NCI-H1048 (cell line): ENCODE measurements around the gene RNASET2.

Experiments
- DNase-seq: peaks from one replicate; lab custom pipeline; 2025; lab: John Stamatoyannopoulos, UW

Gene RNASET2

GRCh38 chr6:166956444-166957086, at the start of gene RNASET2:
Gene RNASET2 (minus strand): TSS chr6:166956550. CDS start chr6:166956182, 368 bp downstream.
- peak; percentile 85 for DNase-seq

- DNase-seq: no peak
These were observed 49.2 kb upstream of the RNASET2 start for GRCh38 chr6:167005350-167006159.

- DNase-seq: no peak
These were observed 44.4 kb upstream of the RNASET2 start for GRCh38 chr6:167000759-167001158.

- no peak for DNase-seq
These were observed 43.5 kb upstream of the RNASET2 start for GRCh38 chr6:166999884-167000253.

GRCh38 chr6:166999145-166999883, 43.0 kb upstream of the RNASET2 start, which contains the start of gene CEP43:
Gene CEP43 (plus strand): TSS chr6:166999397. CDS start chr6:166999413, 16 bp downstream.
- peak; percentile 86 for DNase-seq

GRCh38 chr6:166998256-166999144, 42.1 kb upstream of the RNASET2 start:
- no peak for DNase-seq

- DNase-seq: peak; percentile 38
These were observed 41.5 kb upstream of the RNASET2 start for GRCh38 chr6:166997768-166998255.

GRCh38 chr6:166997348-166997747, 41.0 kb upstream of the RNASET2 start:
- no peak for DNase-seq

- no peak for DNase-seq
These were observed 40.1 kb upstream of the RNASET2 start for GRCh38 chr6:166996406-166996805.

- no peak for DNase-seq
These were observed 33.2 kb upstream of the RNASET2 start for GRCh38 chr6:166989427-166990032.

- DNase-seq: no peak
These were observed 32.4 kb upstream of the RNASET2 start for GRCh38 chr6:166988674-166989201.

GRCh38 chr6:166987930-166988329, 31.6 kb upstream of the RNASET2 start:
- DNase-seq: no peak

GRCh38 chr6:166987448-166987847, 31.1 kb upstream of the RNASET2 start:
- DNase-seq: no peak

- DNase-seq: no peak
These were observed 24.4 kb upstream of the RNASET2 start for GRCh38 chr6:166980738-166981137.

- no peak for DNase-seq
These were observed 21.5 kb upstream of the RNASET2 start for GRCh38 chr6:166977621-166978525.

GRCh38 chr6:166976636-166977035, 20.3 kb upstream of the RNASET2 start:
- no peak for DNase-seq

- DNase-seq: no peak
These were observed 15.8 kb upstream of the RNASET2 start for GRCh38 chr6:166972101-166972500.

GRCh38 chr6:166971271-166971670, 14.9 kb upstream of the RNASET2 start:
- DNase-seq: no peak

- DNase-seq: no peak
These were observed 14.4 kb upstream of the RNASET2 start for GRCh38 chr6:166970776-166971175.

- no peak for DNase-seq
These were observed 13.7 kb upstream of the RNASET2 start for GRCh38 chr6:166970091-166970490.
